Measurements from ENCODE around the gene MAGI3.
"Not testable (repeated sequence)": the region's sequence is repeated elsewhere in the genome, so short reads cannot be mapped to it uniquely, and the experiment has no call there.

The MAGI3 gene

GRCh38 chr1:113557187-113557586 is 166.9 kb downstream of the MAGI3 start:
- DNase-seq (ENCODE audit: low read depth), result no peak
- H3K4me3 ChIP-seq (ENCODE audit: control insufficient read depth, low read depth, low read length), result no peak overlapping the region
- TF ChIP-seq, protein P1, sequence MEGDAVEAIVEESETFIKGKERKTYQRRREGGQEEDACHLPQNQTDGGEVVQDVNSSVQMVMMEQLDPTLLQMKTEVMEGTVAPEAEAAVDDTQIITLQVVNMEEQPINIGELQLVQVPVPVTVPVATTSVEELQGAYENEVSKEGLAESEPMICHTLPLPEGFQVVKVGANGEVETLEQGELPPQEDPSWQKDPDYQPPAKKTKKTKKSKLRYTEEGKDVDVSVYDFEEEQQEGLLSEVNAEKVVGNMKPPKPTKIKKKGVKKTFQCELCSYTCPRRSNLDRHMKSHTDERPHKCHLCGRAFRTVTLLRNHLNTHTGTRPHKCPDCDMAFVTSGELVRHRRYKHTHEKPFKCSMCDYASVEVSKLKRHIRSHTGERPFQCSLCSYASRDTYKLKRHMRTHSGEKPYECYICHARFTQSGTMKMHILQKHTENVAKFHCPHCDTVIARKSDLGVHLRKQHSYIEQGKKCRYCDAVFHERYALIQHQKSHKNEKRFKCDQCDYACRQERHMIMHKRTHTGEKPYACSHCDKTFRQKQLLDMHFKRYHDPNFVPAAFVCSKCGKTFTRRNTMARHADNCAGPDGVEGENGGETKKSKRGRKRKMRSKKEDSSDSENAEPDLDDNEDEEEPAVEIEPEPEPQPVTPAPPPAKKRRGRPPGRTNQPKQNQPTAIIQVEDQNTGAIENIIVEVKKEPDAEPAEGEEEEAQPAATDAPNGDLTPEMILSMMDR (IDR thresholded peaks at IDR 0.05; ENCODE audit: control insufficient read depth, insufficient read depth, low read depth, low read length, missing control alignments), result no peak

GRCh38 chr1:113565621-113566020 is 175.3 kb downstream of the MAGI3 start:
- no peak for DNase-seq (ENCODE audit: low read depth)
- no peak overlapping the region for H3K4me3 ChIP-seq (ENCODE audit: control insufficient read depth, low read depth, low read length)
- TF ChIP-seq, protein P1 (IDR thresholded peaks at IDR 0.05; ENCODE audit: control insufficient read depth, insufficient read depth, low read depth, low read length, missing control alignments), result no peak

- TF ChIP-seq, protein P1 (IDR thresholded peaks at IDR 0.05; ENCODE audit: control insufficient read depth, insufficient read depth, low read depth, low read length, missing control alignments), result no peak
- no peak for DNase-seq (ENCODE audit: low read depth)
These were observed 177.1 kb downstream of the MAGI3 start for GRCh38 chr1:113567427-113567826.

DNA sequence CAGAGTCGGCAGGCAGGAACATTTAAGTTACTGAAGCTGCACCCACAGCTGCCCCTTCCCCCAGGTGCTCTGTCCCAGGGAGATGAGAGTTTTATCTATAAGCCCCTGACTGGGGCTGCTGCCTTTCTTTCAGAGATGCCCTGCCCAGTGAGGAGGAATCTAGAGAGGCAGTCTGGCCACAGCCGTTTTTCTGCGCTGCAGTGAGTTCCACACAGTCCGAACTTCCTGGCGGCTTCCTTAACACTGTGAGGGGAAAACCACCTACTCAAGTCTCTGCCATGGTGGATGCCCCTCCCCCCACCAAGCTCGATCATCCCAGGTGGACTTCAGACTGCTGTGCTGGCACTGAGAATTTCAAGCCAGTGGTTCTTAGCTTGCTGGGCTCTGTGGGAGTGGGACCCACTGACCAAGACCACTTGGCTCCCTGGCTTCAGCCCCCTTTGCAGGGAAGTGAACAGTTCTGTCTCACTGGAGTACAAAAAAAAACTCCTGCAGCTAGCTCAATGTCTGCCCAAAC is 185.5 kb downstream of the MAGI3 start:
- H3K4me3 ChIP-seq (ENCODE audit: control insufficient read depth, low read depth, low read length); DNase-seq (ENCODE audit: low read depth): not testable (repeated sequence)

More at GRCh38 chr1:113567427-113567826, 177.1 kb downstream of the MAGI3 start:
- no peak overlapping the region for H3K4me3 ChIP-seq (ENCODE audit: control insufficient read depth, low read depth, low read length)

DNA sequence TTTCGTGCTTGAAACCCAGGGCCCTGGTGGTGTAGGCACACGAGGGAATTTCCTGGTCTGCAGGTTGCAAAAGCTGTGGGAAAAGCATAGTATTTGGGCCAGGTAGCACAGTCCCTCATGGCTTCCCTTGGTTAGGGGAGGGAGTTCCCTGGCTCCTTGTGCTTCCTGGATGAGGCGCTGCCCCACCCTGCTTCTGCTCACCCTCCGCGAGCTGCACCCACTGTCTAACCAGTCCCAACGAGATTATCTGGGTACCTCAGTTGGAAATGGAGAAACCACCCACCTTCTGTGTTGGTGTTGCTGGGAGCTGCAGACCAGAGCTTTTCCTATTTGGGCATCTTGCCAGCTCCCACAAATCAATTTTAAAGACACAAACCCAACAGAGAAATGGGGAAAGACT is 186.0 kb downstream of the MAGI3 start:
- DNase-seq (ENCODE audit: low read depth), result no peak

GRCh38 chr1:113579256-113580018 is 189.1 kb downstream of the MAGI3 start:
- TF ChIP-seq, protein P1 (IDR thresholded peaks at IDR 0.05; ENCODE audit: control insufficient read depth, insufficient read depth, low read depth, low read length, missing control alignments), result no peak
- DNase-seq (ENCODE audit: low read depth), result no peak
- no peak overlapping the region for H3K4me3 ChIP-seq (ENCODE audit: control insufficient read depth, low read depth, low read length)

More for the DNA sequence above, 186.0 kb downstream of the MAGI3 start:
- no peak overlapping the region for H3K4me3 ChIP-seq (ENCODE audit: control insufficient read depth, low read depth, low read length)
- TF ChIP-seq, protein P1 (IDR thresholded peaks at IDR 0.05; ENCODE audit: control insufficient read depth, insufficient read depth, low read depth, low read length, missing control alignments), result no peak

DNA sequence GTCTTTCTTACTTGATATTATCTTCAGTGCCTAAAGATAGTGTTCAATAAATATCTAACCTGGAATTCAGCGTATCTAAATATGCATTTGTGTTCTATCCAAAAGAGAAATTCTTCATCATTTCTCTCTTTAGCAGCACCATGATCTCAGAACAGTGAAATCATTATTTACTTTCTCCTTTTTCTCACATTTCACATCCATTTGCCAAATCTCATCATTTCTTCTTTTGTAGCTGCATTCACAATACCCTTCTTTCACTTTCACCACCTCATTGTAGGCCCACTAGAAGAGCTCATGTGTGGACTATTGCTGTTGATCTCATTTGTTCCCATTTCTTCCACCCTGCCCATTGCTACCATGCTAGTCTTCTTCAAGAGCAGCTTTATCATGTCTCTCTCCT is 191.0 kb downstream of the MAGI3 start:
- DNase-seq (ENCODE audit: low read depth), result no peak
- H3K4me3 ChIP-seq (ENCODE audit: control insufficient read depth, low read depth, low read length), result no peak overlapping the region
- TF ChIP-seq, protein P1 (IDR thresholded peaks at IDR 0.05; ENCODE audit: control insufficient read depth, insufficient read depth, low read depth, low read length, missing control alignments), result no peak
